ENCODE results near the gene FKBP6.
"Not testable (repeated sequence)": the region's sequence is repeated elsewhere in the genome, so short reads cannot be mapped to it uniquely, and the experiment has no call there.

GRCh38 chr7:73301108-73301507, 26.9 kb upstream of the FKBP6 start:
- TF ChIP-seq CTCF (conservative IDR thresholded peaks at IDR 0.05 in 1 of 2, IDR thresholded peaks at IDR 0.05 in 1 of 2; ENCODE audit: low read depth in 1 of 2, low read length in 2 of 2); EZH2 (IDR thresholded peaks at IDR 0.05; ENCODE audit: low read length, missing control alignments): not testable (repeated sequence)
